GM18868 (cell line): ENCODE results near the gene NOVA2.

ENCODE experiments used
- ATAC-seq: cut with Tn5 transposase; IDR thresholded peaks from one replicate; pipeline ENCODE4 v1.9.1; 2021; ENCODE audit warnings: mild to moderate bottlenecking, moderate library complexity; ENCODE audit not compliant: unreplicated experiment

NOVA2 gene

GRCh38 chr19:45927565-45928261 lies 46.0 kb downstream of the NOVA2 start:
- peak; percentile 66 for ATAC-seq

GRCh38 chr19:45924891-45925447 lies 48.7 kb downstream of the NOVA2 start:
- no peak for ATAC-seq

- ATAC-seq = no peak
These were observed 51.4 kb downstream of the NOVA2 start for GRCh38 chr19:45922281-45922680.

- ATAC-seq = no peak
These were observed 53.2 kb downstream of the NOVA2 start for GRCh38 chr19:45920458-45920857.

- ATAC-seq = no peak
These were observed 54.0 kb downstream of the NOVA2 start for GRCh38 chr19:45919678-45920077.

GRCh38 chr19:45918721-45919120 lies 54.9 kb downstream of the NOVA2 start:
- ATAC-seq = no peak

- no peak for ATAC-seq
These were observed 56.1 kb downstream of the NOVA2 start for GRCh38 chr19:45917421-45918091.

GRCh38 chr19:45913874-45914830 lies 59.5 kb downstream of the NOVA2 start, which contains the start of gene NANOS2:
NANOS2 (minus strand) TSS chr19:45914778; CDS start chr19:45914693, 85 bp downstream.
- ATAC-seq = no peak

GRCh38 chr19:45911291-45911690 lies 62.4 kb downstream of the NOVA2 start:
- no peak for ATAC-seq

- no peak for ATAC-seq
These were observed 64.7 kb downstream of the NOVA2 start for GRCh38 chr19:45908956-45909355.

GRCh38 chr19:45906221-45906620 lies 67.4 kb downstream of the NOVA2 start:
- ATAC-seq = no peak

- ATAC-seq = no peak
These were observed 68.7 kb downstream of the NOVA2 start for GRCh38 chr19:45905011-45905410.

- peak; percentile 87 for ATAC-seq
These were observed 70.7 kb downstream of the NOVA2 start for GRCh38 chr19:45902651-45903625.

- no peak for ATAC-seq
These were observed 71.6 kb downstream of the NOVA2 start, which contains the start of gene MYPOP for GRCh38 chr19:45901912-45902650. MYPOP (minus strand) TSS chr19:45902613; CDS start chr19:45901773, 840 bp downstream.

GRCh38 chr19:45901432-45901911 lies 72.2 kb downstream of the NOVA2 start:
- no peak for ATAC-seq

- ATAC-seq = no peak
These were observed 72.8 kb downstream of the NOVA2 start for GRCh38 chr19:45900738-45901431.

- ATAC-seq = no peak
These were observed 73.6 kb downstream of the NOVA2 start for GRCh38 chr19:45899919-45900589.

GRCh38 chr19:45899253-45899652 lies 74.4 kb downstream of the NOVA2 start:
- no peak for ATAC-seq
